ENCODE data around the gene MYO5A.
A peak's percentile ranks its signal among the peaks of the same experiment; 100 is the strongest.
"Not testable (repeated sequence)": the region's sequence is repeated elsewhere in the genome, so short reads cannot be mapped to it uniquely, and the experiment has no call there.

Gene MYO5A

GRCh38 chr15:52289629-52290081 lies 239.0 kb downstream of the MYO5A start:
- Mint-ChIP-seq H3K36me3 (ENCODE audit: low read depth) (peaks cover 4% of the 10 kb centered on the region), H3K4me3 (peak overlapping the region in 1 of 3 experiments; percentile 21), H3K4me1 (peaks cover 28% of the 10 kb centered on the region), H3K9me3 (no peaks in the 10 kb centered on the region), H3K27me3 (ENCODE audit: low read depth) (peaks cover 27% of the 10 kb centered on the region), H3K27ac (peak overlapping the region; percentile 18 to 97 (median 80))
- no peak for TF ChIP-seq CTCF (IDR thresholded peaks at IDR 0.05; ENCODE audit: unreplicated experiment in 3 of 3)

GRCh38 chr15:52288986-52289385 lies 239.7 kb downstream of the MYO5A start:
- TF ChIP-seq CTCF (IDR thresholded peaks at IDR 0.05; ENCODE audit: unreplicated experiment in 3 of 3), result no peak
- Mint-ChIP-seq H3K9me3 (no peaks in the 10 kb centered on the region), H3K36me3 (ENCODE audit: low read depth) (peaks cover 7% of the 10 kb centered on the region), H3K4me3 (no peak overlapping the region), H3K27me3 (ENCODE audit: low read depth) (peaks cover 21% of the 10 kb centered on the region), H3K4me1 (peaks cover 21% of the 10 kb centered on the region), H3K27ac (peak overlapping the region; percentile 18 to 97 (median 80))

- H3K9me3 Mint-ChIP-seq, result no peaks in the 10 kb centered on the region
- peaks cover 7% of the 10 kb centered on the region for H3K36me3 Mint-ChIP-seq (ENCODE audit: low read depth)
- peak overlapping the region in 2 of 3 experiments; percentile 29 to 38 for H3K4me3 Mint-ChIP-seq
- TF ChIP-seq CTCF (IDR thresholded peaks at IDR 0.05; ENCODE audit: unreplicated experiment in 3 of 3), result no peak
- H3K4me1 Mint-ChIP-seq, result peaks cover 20% of the 10 kb centered on the region
- H3K27ac Mint-ChIP-seq, result peak overlapping the region; percentile 56 to 97 (median 80)
- H3K27me3 Mint-ChIP-seq (ENCODE audit: low read depth), result peaks cover 15% of the 10 kb centered on the region
These were observed 240.4 kb downstream of the MYO5A start for GRCh38 chr15:52288051-52288942.

- Mint-ChIP-seq H3K9me3 (no peaks in the 10 kb centered on the region), H3K27ac (peak overlapping the region; percentile 21 to 97 (median 80)), H3K4me1 (peaks cover 20% of the 10 kb centered on the region), H3K36me3 (ENCODE audit: low read depth) (peaks cover 7% of the 10 kb centered on the region), H3K27me3 (ENCODE audit: low read depth) (peaks cover 7% of the 10 kb centered on the region), H3K4me3 (peak overlapping the region in 1 of 3 experiments; percentile 2)
- no peak for TF ChIP-seq CTCF (IDR thresholded peaks at IDR 0.05; ENCODE audit: unreplicated experiment in 3 of 3)
These were observed 241.6 kb downstream of the MYO5A start for GRCh38 chr15:52287114-52287513.

GRCh38 chr15:52285941-52286340 lies 242.7 kb downstream of the MYO5A start:
- not testable (repeated sequence) for H3K36me3 Mint-ChIP-seq (ENCODE audit: low read depth); H3K4me3 Mint-ChIP-seq; H3K27me3 Mint-ChIP-seq (ENCODE audit: low read depth); H3K27ac Mint-ChIP-seq; H3K9me3 Mint-ChIP-seq
- H3K4me1 Mint-ChIP-seq, result peaks cover 14% of the 10 kb centered on the region

- Mint-ChIP-seq H3K36me3 (ENCODE audit: low read depth) (peaks cover 7% of the 10 kb centered on the region), H3K27ac (no peak overlapping the region), H3K4me3 (no peak overlapping the region), H3K27me3 (ENCODE audit: low read depth) (no peaks in the 10 kb centered on the region), H3K4me1 (peaks cover 6% of the 10 kb centered on the region), H3K9me3 (no peaks in the 10 kb centered on the region)
- TF ChIP-seq CTCF (IDR thresholded peaks at IDR 0.05; ENCODE audit: unreplicated experiment in 3 of 3), result no peak
These were observed 244.5 kb downstream of the MYO5A start for GRCh38 chr15:52284164-52284563.

All from nephron (organoid).